ENCODE results near the gene RUSC1.

GRCh38 chr1:155319536-155319935 lies 1.2 kb upstream of the RUSC1 start:
- TF ChIP-seq CTCF (IDR thresholded peaks at IDR 0.05 in 4 of 5, conservative IDR thresholded peaks at IDR 0.05 in 1 of 5) (no peak), POLR2A (IDR thresholded peaks at IDR 0.05) (no peak)

All from gastrocnemius medialis (tissue), 4 donors.